Activated CD8-positive, alpha-beta T cell treated with anti-CD3 and anti-CD28 coated beads for 36 hours (primary cell): ENCODE measurements around the gene CCNG1. TPM values are rescaled to one million over a fixed set of nuclear protein-coding genes. Genes with fewer than 3 reads are reported as not detected.
"Not testable (repeated sequence)": the region's sequence is repeated elsewhere in the genome, so short reads cannot be mapped to it uniquely, and the experiment has no call there.

Experiments
- ATAC-seq: fragments of 200-7000 bp; cut with Tn5 transposase; one replicate; pipeline ENCODE4 v1.10.0; 2021; ENCODE audit warnings: mild to moderate bottlenecking, moderate library complexity
- CTCF ChIA-PET: fragments of 350-600 bp; sonication (Branson Sonifier 250); formaldehyde crosslinking; loops from one replicate; lab custom pipeline; 2021; ENCODE audit warnings: antibody characterized with exemption; lab: Charles Lee
- POLR2A ChIA-PET: fragments of 350-600 bp; sonication (Branson Sonifier 250); formaldehyde crosslinking; loops from one replicate; lab custom pipeline; 2021; ENCODE audit warnings: antibody characterized with exemption; lab: Charles Lee
- DNase-seq: peaks from one replicate; pipeline ENCODE4 v3.0.0-alpha.2; 2020
- H3K27ac Mint-ChIP-seq: one replicate; pipeline ENCODE4 v1.8.0; 2021; ENCODE audit warnings: mild to moderate bottlenecking, mixed read lengths
- H3K27me3 Mint-ChIP-seq: one replicate; pipeline ENCODE4 v1.8.0; 2021; ENCODE audit warnings: mixed read lengths
- H3K36me3 Mint-ChIP-seq: one replicate; pipeline ENCODE4 v1.8.0; 2021; ENCODE audit warnings: low read depth, mixed read lengths
- H3K4me1 Mint-ChIP-seq: one replicate; pipeline ENCODE4 v1.8.0; 2021; ENCODE audit warnings: low read depth, mixed read lengths
- H3K4me3 Mint-ChIP-seq: one replicate; pipeline ENCODE4 v1.8.0; 2021; ENCODE audit warnings: mild to moderate bottlenecking, moderate library complexity, mixed read lengths
- H3K9me3 Mint-ChIP-seq: one replicate; pipeline ENCODE4 v1.8.0; 2021; ENCODE audit warnings: mixed read lengths
- CTCF ChIP-seq: fragments of 200-600 bp; IDR thresholded peaks from one replicate; pipeline ENCODE4 v1.8.0; 2022; ENCODE audit warnings: antibody characterized with exemption, mild to moderate bottlenecking
- intact Hi-C: fragments of 100-400 bp; cut with micrococcal nuclease; formaldehyde crosslinking; loops from one replicate; pipeline ENCODE4 v1.10.0; 2022
- total RNA-seq, 2 experiments: library from RNA; stranded (reverse); gene quantifications; one replicate each; pipeline ENCODE4 v1.2.3, GENCODE V29; 2021

The CCNG1 gene
- total RNA-seq, 2 experiments from 2014 or later, result 134 to 139 TPM

GRCh38 chr5:163408311-163408923, 29.0 kb upstream of the CCNG1 start:
- Mint-ChIP-seq H3K27ac (no peak overlapping the region), H3K4me3 (no peak overlapping the region), H3K36me3 (no peaks in the 10 kb centered on the region), H3K4me1 (no peaks in the 10 kb centered on the region), H3K27me3 (peaks cover under 1% of the 10 kb centered on the region), H3K9me3 (no peaks in the 10 kb centered on the region)
- CTCF ChIA-PET, result interaction anchor here (0.5 to 4.6 kb wide), 34 partner anchors 9 to 1865 kb away, joined by 3 to 47 read pairs (median 4); partner anchors contain the start of gene HMMR
- peak; percentile 82 for TF ChIP-seq CTCF
- ATAC-seq (peak; percentile 92), DNase-seq (peak; percentile 66)
- intact Hi-C loops, result loop anchor here (10.0 kb wide), 1 partner anchor 104 kb away; no protein-coding TSS in a partner anchor
- POLR2A ChIA-PET, result interaction anchor here (0.6 kb wide), 1 partner anchor 28 kb away, joined by 3 read pairs; no protein-coding TSS in a partner anchor

GRCh38 chr5:163409384-163409783, 28.0 kb upstream of the CCNG1 start:
- no peaks in the 10 kb centered on the region for H3K36me3 Mint-ChIP-seq
- ChIA-PET POLR2A (no interaction called here), CTCF (interaction anchor here (0.8 to 4.6 kb wide), 21 partner anchors 8 to 252 kb away, joined by 3 to 47 read pairs (median 4); no protein-coding TSS in a partner anchor)
- TF ChIP-seq CTCF, result no peak
- DNase-seq (no peak), ATAC-seq (no peak)
- H3K27ac Mint-ChIP-seq, result no peak overlapping the region
- H3K27me3 Mint-ChIP-seq, result peaks cover 4% of the 10 kb centered on the region
- no peaks in the 10 kb centered on the region for H3K9me3 Mint-ChIP-seq
- no peaks in the 10 kb centered on the region for H3K4me1 Mint-ChIP-seq
- H3K4me3 Mint-ChIP-seq, result no peak overlapping the region
- intact Hi-C loops, result loop anchor here (10.0 kb wide), 1 partner anchor 105 kb away; no protein-coding TSS in a partner anchor

GRCh38 chr5:163410505-163410904, 26.9 kb upstream of the CCNG1 start:
- intact Hi-C loops, result no loop called here
- POLR2A ChIA-PET, result no interaction called here
- Mint-ChIP-seq H3K4me3 (no peak overlapping the region), H3K4me1 (no peaks in the 10 kb centered on the region), H3K9me3 (no peaks in the 10 kb centered on the region), H3K27me3 (peaks cover 11% of the 10 kb centered on the region), H3K36me3 (no peaks in the 10 kb centered on the region), H3K27ac (no peak overlapping the region)
- DNase-seq (no peak), ATAC-seq (no peak)
- no peak for TF ChIP-seq CTCF
- CTCF ChIA-PET, result interaction anchor here (2.5 to 4.6 kb wide), 2 partner anchors 30 to 62 kb away, joined by 8 to 47 read pairs; no protein-coding TSS in a partner anchor

GRCh38 chr5:163415673-163416072, 21.7 kb upstream of the CCNG1 start:
- H3K9me3 Mint-ChIP-seq, POLR2A ChIA-PET, H3K4me1 Mint-ChIP-seq, H3K36me3 Mint-ChIP-seq, H3K4me3 Mint-ChIP-seq, ATAC-seq, intact Hi-C loops, DNase-seq, H3K27ac Mint-ChIP-seq: not testable (repeated sequence)
- CTCF ChIA-PET, result interaction anchor here (1.0 kb wide), 1 partner anchor 11 kb away, joined by 3 read pairs; no protein-coding TSS in a partner anchor
- peaks cover 19% of the 10 kb centered on the region for H3K27me3 Mint-ChIP-seq

- DNase-seq, result no peak
- H3K4me1 Mint-ChIP-seq, result peaks cover 6% of the 10 kb centered on the region
- peaks cover 2% of the 10 kb centered on the region for H3K27me3 Mint-ChIP-seq
- no peaks in the 10 kb centered on the region for H3K9me3 Mint-ChIP-seq
- intact Hi-C loops, result no loop called here
- H3K36me3 Mint-ChIP-seq, result no peaks in the 10 kb centered on the region
- TF ChIP-seq CTCF, result no peak
- no peak overlapping the region for H3K27ac Mint-ChIP-seq
- no peak for ATAC-seq
- ChIA-PET POLR2A (no interaction called here), CTCF (interaction anchor here (6.4 kb wide), 1 partner anchor 17 kb away, joined by 36 read pairs; no protein-coding TSS in a partner anchor)
- no peak overlapping the region for H3K4me3 Mint-ChIP-seq
Observed at GRCh38 chr5:163424836-163425235, 12.6 kb upstream of the CCNG1 start.

GRCh38 chr5:163426128-163426527, 11.3 kb upstream of the CCNG1 start:
- ATAC-seq, intact Hi-C loops, H3K9me3 Mint-ChIP-seq, H3K36me3 Mint-ChIP-seq, H3K27ac Mint-ChIP-seq, POLR2A ChIA-PET, H3K4me1 Mint-ChIP-seq, DNase-seq, H3K4me3 Mint-ChIP-seq, H3K27me3 Mint-ChIP-seq: not testable (repeated sequence)
- CTCF ChIA-PET, result interaction anchor here (6.4 kb wide), 1 partner anchor 19 kb away, joined by 36 read pairs; no protein-coding TSS in a partner anchor
